H9 (cell line): ENCODE data around the gene COL4A1. TPM values are rescaled to one million over a fixed set of nuclear protein-coding genes. Genes with fewer than 3 reads are reported as not detected.

ENCODE experiments used
- DNase-seq: peaks from one replicate; pipeline ENCODE4 v3.0.0-alpha.2; 2017
- H2AFZ ChIP-seq: one replicate; pipeline ENCODE4 v1.6.1; 2013; ENCODE audit warnings: mild to moderate bottlenecking, low read length, control low read depth, moderate library complexity
- H2AK5ac ChIP-seq: 2 replicates; pipeline ENCODE4 v1.6.1; 2013; ENCODE audit warnings: low read length, control low read depth, mixed read lengths; ENCODE audit not compliant: insufficient read length
- H2BK120ac ChIP-seq: one replicate; pipeline ENCODE4 v1.6.1; 2013; ENCODE audit warnings: low read depth, mild to moderate bottlenecking, low read length, control low read depth, inconsistent platforms; ENCODE audit not compliant: poor library complexity, severe bottlenecking
- H2BK12ac ChIP-seq: 2 replicates; pipeline ENCODE4 v1.6.1; 2013; ENCODE audit warnings: low read length, control low read depth, mixed read lengths, low read depth; ENCODE audit not compliant: insufficient read length
- H2BK15ac ChIP-seq: 2 replicates; pipeline ENCODE4 v1.6.1; 2013; ENCODE audit warnings: low read depth, low read length, control low read depth
- H2BK20ac ChIP-seq: one replicate; pipeline ENCODE4 v1.6.1; 2013; ENCODE audit warnings: low read depth, mild to moderate bottlenecking, low read length, control low read depth, inconsistent platforms; ENCODE audit not compliant: poor library complexity, severe bottlenecking
- H2BK5ac ChIP-seq: 2 replicates; pipeline ENCODE4 v1.6.1; 2013; ENCODE audit warnings: low read length, control low read depth, mixed read lengths; ENCODE audit not compliant: insufficient read length
- H3K14ac ChIP-seq: 2 replicates; pipeline ENCODE4 v1.6.1; 2013; ENCODE audit warnings: low read length, control low read depth; ENCODE audit not compliant: insufficient read depth
- H3K18ac ChIP-seq: 2 replicates; pipeline ENCODE4 v1.6.1; 2013; ENCODE audit warnings: low read depth, mild to moderate bottlenecking, mixed read lengths, low read length, control low read depth; ENCODE audit not compliant: insufficient read length
- H3K23ac ChIP-seq: 2 replicates; pipeline ENCODE4 v1.6.1; 2013; ENCODE audit warnings: low read length, control low read depth, mixed read lengths, low read depth; ENCODE audit not compliant: insufficient read length
- H3K23me2 ChIP-seq: 2 replicates; pipeline ENCODE4 v1.6.1; 2013; ENCODE audit warnings: low read depth, mild to moderate bottlenecking, mixed read lengths, low read length, control low read depth; ENCODE audit not compliant: insufficient read length, poor library complexity, severe bottlenecking
- H3K27ac ChIP-seq: 2 replicates; pipeline ENCODE4 v1.5.1; 2013; ENCODE audit warnings: low read length, control low read depth, mixed read lengths, low read depth; ENCODE audit not compliant: insufficient read length
- H3K27me3 ChIP-seq: 2 replicates; pipeline ENCODE4 v1.6.1; 2013; ENCODE audit warnings: low read length, control low read depth, inconsistent platforms; ENCODE audit not compliant: insufficient read depth
- H3K4ac ChIP-seq: 2 replicates; pipeline ENCODE4 v1.6.1; 2013; ENCODE audit warnings: low read depth, mild to moderate bottlenecking, control low read depth, inconsistent platforms, low read length, moderate library complexity
- H3K4me1 ChIP-seq: 2 replicates; pipeline ENCODE4 v1.6.1; 2013; ENCODE audit warnings: low read length, control low read depth, inconsistent platforms; ENCODE audit not compliant: insufficient read depth
- H3K4me2 ChIP-seq: 2 replicates; pipeline ENCODE4 v1.6.1; 2013; ENCODE audit warnings: low read length, control low read depth, mixed read lengths; ENCODE audit not compliant: insufficient read length, insufficient read depth
- H3K56ac ChIP-seq: 2 replicates; pipeline ENCODE4 v1.6.1; 2013; ENCODE audit warnings: low read depth, mild to moderate bottlenecking, mixed read lengths, low read length, control low read depth; ENCODE audit not compliant: insufficient read length
- H3K79me1 ChIP-seq: 2 replicates; pipeline ENCODE4 v1.6.1; 2013; ENCODE audit warnings: low read depth, mild to moderate bottlenecking, moderate library complexity, low read length, control low read depth, inconsistent platforms; ENCODE audit not compliant: insufficient read depth, poor library complexity, severe bottlenecking
- H3K79me2 ChIP-seq: 2 replicates; pipeline ENCODE4 v1.6.1; 2013; ENCODE audit warnings: low read length, control low read depth, inconsistent platforms; ENCODE audit not compliant: insufficient read depth
- H3K9ac ChIP-seq: 2 replicates; pipeline ENCODE4 v1.6.1; 2013; ENCODE audit warnings: low read length, control low read depth, mixed read lengths; ENCODE audit not compliant: insufficient read length; ENCODE audit errors: extremely low read depth
- H3K9me3 ChIP-seq: one replicate; pipeline ENCODE4 v1.6.1; 2013; ENCODE audit warnings: low read depth, low read length, inconsistent platforms; ENCODE audit not compliant: control insufficient read depth
- H3T11ph ChIP-seq: one replicate; pipeline ENCODE4 v1.6.1; 2013; ENCODE audit warnings: mild to moderate bottlenecking, low read length, control low read depth, inconsistent platforms
- H4K20me1 ChIP-seq: one replicate; pipeline ENCODE4 v1.6.1; 2013; ENCODE audit not compliant: control insufficient read depth, insufficient read length, insufficient read depth
- H4K5ac ChIP-seq: 2 replicates; pipeline ENCODE4 v1.6.1; 2013; ENCODE audit warnings: low read depth, mild to moderate bottlenecking, mixed read lengths, low read length, control low read depth; ENCODE audit not compliant: insufficient read length
- H4K8ac ChIP-seq: replicated peaks from 2 replicates; pipeline ENCODE4 v1.6.1; 2013; ENCODE audit warnings: low read length, control low read depth, mixed read lengths, low read depth; ENCODE audit not compliant: insufficient read length
- H4K91ac ChIP-seq: 2 replicates; pipeline ENCODE4 v1.6.1; 2013; ENCODE audit warnings: low read depth, mild to moderate bottlenecking, moderate library complexity, mixed read lengths, low read length, control low read depth; ENCODE audit not compliant: insufficient read length
- H3K27ac Mint-ChIP-seq, 3 experiments: 2 replicates in 2 of 3; 3 replicates in 1 of 3; pipeline ENCODE4 v1.8.0; 2020 to 2021; ENCODE audit warnings: mixed read lengths in 3 of 3, mild to moderate bottlenecking in 1 of 3, moderate library complexity in 1 of 3
- H3K27me3 Mint-ChIP-seq: 2 replicates; pipeline ENCODE4 v1.8.0; 2021; ENCODE audit warnings: low read depth, mild to moderate bottlenecking, moderate library complexity, mixed read lengths
- H3K36me3 Mint-ChIP-seq, 3 experiments: 2 replicates in 2 of 3; 3 replicates in 1 of 3; pipeline ENCODE4 v1.8.0; 2020 to 2021; ENCODE audit warnings: low read depth in 3 of 3, mixed read lengths in 3 of 3; ENCODE audit not compliant: insufficient read depth in 1 of 3
- H3K4me1 Mint-ChIP-seq, 2 experiments: 2 replicates each; pipeline ENCODE4 v1.8.0; 2020; ENCODE audit warnings: mixed read lengths in 2 of 2
- H3K4me3 Mint-ChIP-seq, 2 experiments: 2 replicates in 1 of 2; 3 replicates in 1 of 2; pipeline ENCODE4 v1.8.0; 2020 to 2021; ENCODE audit warnings: mild to moderate bottlenecking in 2 of 2, mixed read lengths in 2 of 2, moderate library complexity in 1 of 2
- H3K9me3 Mint-ChIP-seq, 2 experiments: 2 replicates in 1 of 2; 3 replicates in 1 of 2; pipeline ENCODE4 v1.8.0; 2020; ENCODE audit warnings: mild to moderate bottlenecking in 2 of 2, mixed read lengths in 2 of 2, moderate library complexity in 1 of 2
- WGBS: extraction: QIAGEN DNeasy Blood & Tissue Kit; methylation state at CpG from one replicate; pipeline ENCODE4 v1.1.7; 2013; ENCODE audit warnings: missing lambda C conversion rate, low lambda C conversion rate, mixed read lengths; ENCODE audit not compliant: insufficient read length; ENCODE audit errors: extremely low coverage; 5-methylcytosine and 5-hydroxymethylcytosine counted together
- total RNA-seq: library from RNA; stranded (reverse); gene quantifications from 2 replicates; pipeline ENCODE4 v1.2.1, GENCODE V29; 2021
- TF ChIP-seq, protein P1 (sequence below): fragments of 200-600 bp; sonication (generic); conservative IDR thresholded peaks from 3 replicates; pipeline ENCODE4 v1.8.0; 2021; ENCODE audit warnings: antibody characterized with exemption, mild to moderate bottlenecking

The COL4A1 gene
- total RNA-seq, 1 experiment from 2014 or later = 73.1 TPM

DNA sequence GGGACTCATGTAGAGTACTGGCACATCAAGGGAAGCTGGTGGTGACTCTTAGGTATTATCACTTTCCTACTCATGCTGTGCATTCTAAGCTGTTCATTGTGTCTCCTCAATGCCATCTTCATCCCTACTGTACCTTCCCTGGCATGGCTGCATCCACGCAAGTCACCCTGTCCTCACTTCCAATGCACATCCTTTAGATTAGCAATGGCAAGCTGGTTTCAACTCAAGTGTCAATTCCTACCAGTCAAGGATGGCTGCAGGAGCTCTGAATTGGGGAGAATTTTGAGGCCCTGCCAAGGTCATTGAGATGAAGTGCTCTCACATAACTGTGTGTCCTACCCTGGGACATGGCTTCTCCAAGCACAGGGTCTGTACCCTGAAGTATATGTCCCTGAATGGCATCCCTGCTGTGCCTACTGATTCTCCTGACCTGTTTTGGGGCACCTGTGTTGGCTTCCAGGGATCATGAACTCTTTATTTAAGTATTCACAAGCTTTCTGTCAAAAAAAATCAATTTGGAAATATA is 24.6 kb downstream of the COL4A1 start:
- Histone ChIP-seq H2AK5ac (no peak overlapping the region), H2BK5ac (no peak overlapping the region), H2BK20ac (no peak overlapping the region), H4K91ac (no peak overlapping the region), H2AFZ (no peak overlapping the region), H3K23me2 (no peaks in the 10 kb centered on the region), H4K5ac (no peak overlapping the region), H3K14ac (no peak overlapping the region), H3K9me3 (no peaks in the 10 kb centered on the region), H3K79me1 (no peaks in the 10 kb centered on the region), H4K20me1 (no peaks in the 10 kb centered on the region), H2BK12ac (no peak overlapping the region), H3K79me2 (no peaks in the 10 kb centered on the region; the same call in 1 of the 2 replicates), H3K27ac (no peak overlapping the region), H3K9ac (no peak overlapping the region), H4K8ac (no peak overlapping the region), H3K18ac (no peak overlapping the region), H2BK120ac (no peak overlapping the region), H3K4me1 (no peaks in the 10 kb centered on the region), H3K23ac (no peak overlapping the region), H2BK15ac (no peak overlapping the region), H3T11ph (no peak overlapping the region), H3K4ac (no peak overlapping the region), H3K56ac (no peak overlapping the region), H3K4me2 (no peak overlapping the region), H3K27me3 (no peaks in the 10 kb centered on the region)
- H3K36me3 Mint-ChIP-seq = no peaks in the 10 kb centered on the region; a peak in 1 of 7 replicates
- H3K4me1 Mint-ChIP-seq = peaks cover 3% of the 10 kb centered on the region in 2 experiments; a peak in 2 of 4 replicates
- H3K4me3 Mint-ChIP-seq = no peak overlapping the region
- H3K9me3 Mint-ChIP-seq = no peaks in the 10 kb centered on the region
- DNase-seq = no peak
- TF ChIP-seq, protein P1, sequence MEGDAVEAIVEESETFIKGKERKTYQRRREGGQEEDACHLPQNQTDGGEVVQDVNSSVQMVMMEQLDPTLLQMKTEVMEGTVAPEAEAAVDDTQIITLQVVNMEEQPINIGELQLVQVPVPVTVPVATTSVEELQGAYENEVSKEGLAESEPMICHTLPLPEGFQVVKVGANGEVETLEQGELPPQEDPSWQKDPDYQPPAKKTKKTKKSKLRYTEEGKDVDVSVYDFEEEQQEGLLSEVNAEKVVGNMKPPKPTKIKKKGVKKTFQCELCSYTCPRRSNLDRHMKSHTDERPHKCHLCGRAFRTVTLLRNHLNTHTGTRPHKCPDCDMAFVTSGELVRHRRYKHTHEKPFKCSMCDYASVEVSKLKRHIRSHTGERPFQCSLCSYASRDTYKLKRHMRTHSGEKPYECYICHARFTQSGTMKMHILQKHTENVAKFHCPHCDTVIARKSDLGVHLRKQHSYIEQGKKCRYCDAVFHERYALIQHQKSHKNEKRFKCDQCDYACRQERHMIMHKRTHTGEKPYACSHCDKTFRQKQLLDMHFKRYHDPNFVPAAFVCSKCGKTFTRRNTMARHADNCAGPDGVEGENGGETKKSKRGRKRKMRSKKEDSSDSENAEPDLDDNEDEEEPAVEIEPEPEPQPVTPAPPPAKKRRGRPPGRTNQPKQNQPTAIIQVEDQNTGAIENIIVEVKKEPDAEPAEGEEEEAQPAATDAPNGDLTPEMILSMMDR = no peak
- H3K27ac Mint-ChIP-seq = no peak overlapping the region
- no peaks in the 10 kb centered on the region for H3K27me3 Mint-ChIP-seq
- no CpG with 5 or more reads among the region's 1 CpG for whole genome bisulfite sequencing
